ENCODE data around the gene ARHGDIA. TPM values are rescaled to one million over a fixed set of nuclear protein-coding genes. Genes with fewer than 3 reads are reported as not detected.
"Not testable (repeated sequence)": the region's sequence is repeated elsewhere in the genome, so short reads cannot be mapped to it uniquely, and the experiment has no call there.

ARHGDIA gene
- polyA plus RNA-seq, 3 donors, result 171 to 228 (median 216) TPM

- DNase-seq, result no peak
These were observed 24.1 kb downstream of the ARHGDIA start for GRCh38 chr17:81846743-81847689.

DNA sequence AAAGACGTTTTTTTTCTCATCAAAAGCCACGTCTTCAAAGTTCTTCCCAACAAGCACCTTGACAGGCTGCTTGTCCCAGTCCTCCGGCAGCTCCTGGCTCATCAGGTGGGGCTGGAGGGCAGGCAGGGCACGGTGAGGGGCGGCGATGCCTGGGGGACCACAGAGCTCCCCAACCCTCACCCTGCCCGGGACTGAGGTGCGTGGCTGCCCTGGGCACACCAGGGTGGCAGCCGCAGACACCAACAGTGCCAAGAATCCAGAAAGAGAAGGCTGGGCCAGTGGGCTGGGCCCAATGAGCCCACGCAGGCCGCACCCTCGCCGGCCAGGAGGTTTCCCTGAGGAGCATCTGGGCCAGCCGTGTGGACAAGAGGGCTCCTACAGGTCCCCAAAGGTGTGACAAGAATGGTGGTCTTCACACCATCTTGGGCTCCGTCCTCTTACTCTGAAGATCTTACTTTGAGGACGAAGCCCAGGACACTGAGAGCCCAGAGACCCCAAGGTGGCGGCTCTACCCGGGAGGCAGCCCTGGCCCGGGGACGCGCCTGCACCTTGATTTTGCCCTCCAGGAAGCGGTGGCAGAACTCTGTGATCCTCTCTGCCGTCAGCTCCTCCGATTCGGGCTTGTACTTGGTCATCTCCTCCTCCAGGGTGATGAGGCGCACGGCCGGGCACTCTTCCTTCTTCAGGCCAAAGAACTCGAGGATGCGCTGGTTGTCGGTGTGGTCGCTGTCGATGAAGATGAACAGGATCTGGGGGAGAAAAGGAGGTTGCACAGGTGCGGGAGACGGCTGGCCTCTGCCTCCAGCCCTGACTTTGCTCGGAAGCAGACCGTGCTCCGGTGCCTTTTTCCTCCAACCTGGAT lies 25.0 kb downstream of the ARHGDIA start:
- no peak for DNase-seq

DNA sequence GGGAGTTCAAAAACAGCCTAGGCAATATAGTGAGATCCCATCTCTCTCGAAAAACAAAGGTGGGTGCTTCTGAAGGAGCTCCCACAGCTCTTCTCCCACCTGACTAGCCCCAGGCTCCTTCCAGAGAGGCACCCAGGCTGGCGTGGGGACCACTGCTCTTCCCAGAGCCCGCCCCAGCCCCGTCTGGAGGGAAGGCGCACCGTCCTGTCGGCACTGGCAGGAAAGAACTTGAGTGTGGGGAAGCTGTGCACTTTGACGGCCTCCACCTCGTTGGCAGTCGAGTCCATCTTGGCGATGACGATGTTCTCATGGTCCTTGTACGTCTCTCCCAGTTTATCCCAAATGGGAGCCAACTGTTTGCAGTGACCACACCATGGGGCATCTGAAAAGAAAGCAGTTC lies 25.8 kb downstream of the ARHGDIA start:
- no peak for DNase-seq

DNA sequence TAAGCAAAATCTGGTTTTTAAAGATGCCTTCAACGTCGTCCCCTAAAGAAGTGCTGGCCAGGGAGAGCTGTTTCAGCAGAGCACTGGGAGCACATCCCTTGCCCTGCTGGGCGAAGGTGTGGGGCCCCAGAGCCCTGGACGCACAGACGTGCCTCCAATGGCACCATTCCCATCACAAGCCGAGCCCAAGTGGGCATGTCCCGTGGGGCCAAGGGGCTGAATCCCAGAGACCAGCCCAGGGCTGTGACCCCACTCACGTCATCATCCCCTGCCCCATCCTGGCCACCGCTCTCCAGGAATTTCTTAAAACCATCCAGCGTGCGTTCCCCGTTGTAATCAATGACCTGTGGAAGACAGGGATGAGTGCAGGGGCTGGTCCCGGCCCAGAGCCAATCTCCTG lies 26.2 kb downstream of the ARHGDIA start:
- DNase-seq, result no peak

DNA sequence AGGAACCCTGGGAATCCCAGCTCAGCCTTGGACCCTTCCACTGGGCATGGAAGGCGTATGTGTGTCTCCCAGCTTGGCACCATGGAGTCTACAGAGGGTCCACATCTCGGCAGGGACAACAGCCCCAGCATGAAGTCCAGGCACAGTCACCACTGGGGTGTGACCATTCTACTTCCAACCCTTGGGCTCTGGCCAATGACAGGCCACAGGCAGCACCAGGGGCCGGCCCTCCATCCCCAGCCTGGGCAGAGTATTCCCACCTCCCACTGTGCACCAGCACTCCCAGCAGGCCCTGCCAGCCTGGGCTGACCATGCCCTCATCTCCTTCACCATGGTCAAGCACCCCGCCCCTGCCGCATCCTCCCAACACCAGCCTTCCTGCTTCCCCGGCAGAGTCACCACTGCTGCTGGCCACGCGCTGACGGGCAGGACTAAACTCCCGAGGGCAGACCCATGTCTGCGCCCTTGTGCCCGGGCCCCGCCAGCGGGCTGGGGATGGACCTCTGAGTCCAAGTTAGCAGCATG lies 26.7 kb downstream of the ARHGDIA start:
- no peak for DNase-seq

DNA sequence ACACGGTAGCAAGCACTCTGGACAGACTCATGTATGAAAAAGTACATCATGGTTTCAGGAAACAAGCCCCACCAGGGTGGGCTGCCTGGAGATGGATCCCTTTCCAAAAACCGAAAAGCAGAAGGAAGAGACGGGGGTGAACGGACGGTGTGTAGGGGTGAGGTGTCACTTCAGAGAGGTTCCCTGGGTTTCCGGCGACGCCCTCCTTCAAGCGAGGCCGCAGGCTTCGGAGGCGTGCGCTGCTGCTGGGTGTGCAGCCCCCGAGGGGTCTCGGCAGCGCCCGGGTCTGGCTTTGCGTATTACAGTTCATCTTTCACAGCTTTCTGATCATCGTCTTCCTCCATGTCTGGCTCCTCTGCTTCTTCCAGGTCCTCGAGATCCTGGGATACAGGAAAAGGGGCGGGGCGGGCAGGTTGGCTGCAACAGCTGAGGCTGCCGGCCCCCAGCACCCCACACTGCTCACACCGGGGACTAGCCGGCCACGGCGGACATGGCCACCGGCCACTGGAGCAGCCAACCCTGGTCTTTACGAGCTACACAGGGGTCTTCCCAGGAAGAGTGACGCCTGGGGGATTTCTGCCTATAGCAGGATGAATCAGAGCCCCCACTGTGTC lies 27.3 kb downstream of the ARHGDIA start:
- no peak for DNase-seq

GRCh38 chr17:81842725-81843504 lies 28.2 kb downstream of the ARHGDIA start:
- no peak for DNase-seq

- DNase-seq, result no peak
These were observed 28.8 kb downstream of the ARHGDIA start for GRCh38 chr17:81842378-81842724.

- DNase-seq, result no peak
These were observed 29.3 kb downstream of the ARHGDIA start for GRCh38 chr17:81841866-81842265.

DNA sequence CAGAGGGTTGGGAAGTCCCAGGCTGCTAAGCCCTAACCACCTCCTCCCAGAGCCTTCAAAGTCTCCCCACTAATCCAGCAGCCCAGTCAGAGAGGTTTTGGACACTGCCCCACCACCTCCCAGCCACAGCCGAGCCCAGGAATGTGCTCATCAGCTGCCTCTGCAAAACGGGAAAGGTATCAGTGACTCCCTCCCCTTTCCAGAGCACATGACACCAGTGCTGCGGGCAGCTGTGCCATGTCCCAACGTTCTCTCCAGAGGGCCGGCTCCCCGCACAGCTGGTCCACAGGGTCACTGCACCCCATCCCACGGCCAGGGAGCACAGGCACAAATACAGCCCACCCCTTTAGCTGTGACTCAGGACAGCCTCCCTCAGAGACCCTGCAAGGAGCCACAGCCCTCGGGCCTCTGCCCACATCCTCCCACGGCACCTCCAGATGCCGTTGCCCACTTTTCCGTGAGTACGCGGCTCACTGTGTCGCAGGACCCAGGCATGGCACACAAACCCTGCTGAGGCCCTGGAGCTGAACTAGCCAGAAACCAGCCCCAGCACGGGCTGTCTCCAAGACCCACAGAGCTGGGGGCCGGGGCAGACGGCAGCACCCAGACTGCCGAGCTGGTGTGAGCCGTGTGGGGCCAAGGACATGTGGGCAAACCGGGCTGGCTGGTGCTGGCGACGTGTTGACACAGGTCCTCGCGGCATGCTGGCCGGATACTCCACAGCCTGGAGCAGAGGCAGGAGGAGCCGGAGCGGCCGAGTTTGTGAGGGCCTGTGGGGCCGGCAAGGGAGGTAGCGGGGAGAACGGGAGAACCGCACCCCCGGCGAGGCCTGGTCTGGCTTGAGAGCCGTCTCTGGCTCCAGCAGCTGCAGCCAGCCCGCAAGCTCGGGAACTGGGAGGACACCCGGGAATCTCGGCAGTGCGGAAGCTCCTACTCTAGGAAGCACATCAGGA lies 30.0 kb downstream of the ARHGDIA start:
- DNase-seq, result no peak

- DNase-seq, result not testable (repeated sequence)
These were observed 31.1 kb downstream of the ARHGDIA start for GRCh38 chr17:81840059-81840458.

DNA sequence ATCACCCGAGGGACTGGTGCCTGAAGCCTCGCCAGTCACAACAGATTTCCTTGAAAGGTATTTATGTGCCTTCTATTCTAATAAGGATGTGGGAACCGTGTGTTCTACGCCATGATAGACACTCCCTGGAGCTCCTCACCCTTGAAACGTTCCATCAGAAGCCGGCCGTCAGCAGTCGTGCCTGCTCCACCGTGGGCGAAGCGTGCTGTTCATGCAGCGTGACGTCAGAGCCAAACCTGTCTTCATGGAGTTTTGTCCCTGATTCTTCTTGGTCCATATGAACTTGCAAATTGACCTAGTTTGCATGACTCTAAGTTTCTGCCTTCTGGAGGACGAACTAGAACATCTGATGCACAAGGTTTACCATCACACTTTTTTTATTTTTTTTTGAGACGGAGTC lies 31.8 kb downstream of the ARHGDIA start:
- no peak for DNase-seq

DNA sequence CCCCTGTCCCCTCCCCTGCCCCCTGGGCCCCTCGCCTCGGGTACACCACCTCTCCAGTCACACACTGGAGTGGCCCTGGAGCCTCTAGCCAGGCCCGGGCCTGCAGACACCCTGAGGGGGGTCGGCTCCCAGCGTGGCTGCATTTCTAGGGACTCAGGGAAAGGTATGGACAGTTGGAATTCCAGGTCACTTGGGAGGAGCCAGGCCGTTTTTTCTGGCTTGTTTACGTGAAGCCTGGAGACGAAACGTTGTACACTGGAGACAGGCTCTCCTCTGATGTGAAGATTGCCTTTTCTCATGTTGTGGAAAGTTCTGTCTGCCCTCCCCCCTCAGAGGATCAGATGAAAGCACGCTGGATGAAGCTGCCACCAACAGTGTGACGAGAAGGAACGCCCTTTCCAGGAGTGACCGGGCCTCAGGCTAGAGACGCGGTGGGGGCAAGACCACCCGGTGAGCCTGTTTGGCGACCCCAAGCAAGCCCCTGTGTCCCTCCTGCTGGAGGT lies 32.3 kb downstream of the ARHGDIA start:
- DNase-seq, result no peak

DNA sequence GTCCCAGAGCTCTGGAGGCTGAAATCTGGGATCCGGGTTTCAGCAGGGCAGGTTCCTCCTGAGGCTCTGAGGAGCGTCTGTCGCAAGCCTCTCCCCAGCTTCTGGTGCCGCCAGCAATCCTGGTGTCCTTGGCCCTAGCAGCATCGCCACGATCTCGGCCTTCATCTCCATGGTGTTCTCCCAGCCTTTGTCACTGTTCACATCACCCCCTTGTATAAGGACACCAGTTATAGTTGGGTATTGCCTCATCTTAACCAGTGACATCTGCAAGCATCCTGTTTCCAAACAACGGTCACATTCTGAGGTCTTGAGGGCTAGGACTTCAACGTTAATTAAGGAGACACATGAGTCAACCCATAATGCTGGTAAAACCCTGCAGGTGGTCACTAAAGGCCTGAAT lies 33.5 kb downstream of the ARHGDIA start:
- no peak for DNase-seq

GRCh38 chr17:81834831-81835267 lies 36.3 kb downstream of the ARHGDIA start, which contains the start of gene PPP1R27:
PPP1R27 (minus strand) TSS chr17:81835050; CDS start chr17:81834953, 97 bp downstream.
- DNase-seq, result no peak

DNA sequence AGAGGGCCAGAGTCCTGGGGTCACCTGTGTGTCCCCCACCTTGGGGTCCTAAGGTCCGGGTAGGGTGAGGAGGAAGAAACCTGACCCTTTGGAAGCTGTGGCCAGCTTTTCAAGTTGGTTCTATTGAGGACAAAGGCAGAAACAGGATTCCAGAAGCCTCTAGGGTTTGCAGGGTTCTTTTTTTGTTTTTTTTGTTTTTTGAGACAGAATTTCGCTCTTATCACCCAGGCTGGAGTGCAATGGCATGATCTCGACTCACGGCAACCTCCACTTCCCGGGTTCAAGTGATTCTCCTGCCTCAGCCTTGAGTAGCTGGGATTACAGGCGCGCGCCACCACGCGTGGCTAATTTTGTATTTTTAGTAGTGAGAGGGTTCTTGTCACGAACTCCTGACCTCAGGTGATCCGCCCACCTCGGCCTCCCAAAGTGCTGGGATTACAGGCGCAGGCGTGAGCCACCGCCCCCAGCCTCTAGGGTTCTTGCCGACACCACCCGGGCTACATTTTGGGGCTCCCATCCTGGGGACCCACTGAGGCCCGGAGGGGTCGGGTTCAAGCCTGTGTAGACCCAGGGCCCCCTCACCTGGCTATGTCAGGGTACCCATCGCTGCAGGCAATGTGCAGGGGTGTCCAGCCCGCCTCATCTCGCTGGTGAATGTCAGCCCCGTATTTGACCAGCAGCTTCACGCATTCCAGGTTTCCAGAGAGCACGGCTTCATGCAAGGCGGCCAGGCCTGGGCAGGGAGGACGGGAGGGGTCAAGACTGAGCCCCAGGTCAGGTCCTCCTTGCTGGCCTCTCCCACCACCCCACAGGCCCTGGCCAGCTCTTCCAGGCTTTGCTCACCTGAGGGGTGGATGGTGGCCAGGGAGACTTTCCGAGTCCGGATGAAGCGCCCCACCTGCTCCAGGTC lies 37.0 kb downstream of the ARHGDIA start:
- DNase-seq, result no peak

DNA sequence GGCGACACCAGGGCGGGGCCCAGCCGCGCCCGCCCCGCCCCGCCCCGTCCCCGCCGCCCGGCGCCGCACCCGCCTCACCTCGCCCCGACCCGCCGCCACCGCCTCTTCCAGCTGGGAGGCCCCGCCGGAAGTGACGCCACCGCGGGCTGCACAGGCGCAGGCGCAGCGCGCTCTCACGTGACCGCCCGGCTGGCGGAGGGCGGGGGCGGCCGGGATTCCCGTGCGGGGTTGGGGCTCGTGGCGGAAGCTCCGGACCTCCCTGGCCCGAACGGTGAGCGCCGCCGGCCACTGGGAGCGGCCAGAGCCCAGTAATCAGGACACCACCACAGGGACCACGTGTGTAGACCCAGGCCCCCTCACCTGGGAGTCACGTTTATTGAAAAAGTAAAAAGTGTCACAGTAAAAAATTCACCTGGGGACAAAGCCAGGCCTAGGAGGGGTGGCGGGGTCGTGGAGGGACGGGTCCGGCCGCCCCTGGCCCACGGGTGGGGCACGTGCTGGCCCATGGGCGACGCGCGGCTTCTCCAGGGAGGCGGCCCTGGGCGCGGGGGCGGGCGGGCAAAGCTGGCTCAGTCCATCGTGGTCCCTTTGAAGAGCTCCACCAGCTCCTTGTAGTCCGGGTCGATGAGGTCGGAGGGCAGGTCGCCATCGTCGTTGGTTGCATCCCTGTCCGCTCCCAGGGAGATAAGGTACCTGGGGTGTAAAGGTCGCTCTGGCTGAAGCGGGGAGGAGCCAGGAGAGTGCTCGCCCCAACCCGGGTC lies 37.8 kb downstream of the ARHGDIA start, which contains the start of gene MCRIP1:
MCRIP1 (minus strand) TSS at position 132 of the 761 bp plus-strand sequence. CDS start 8,785 bp downstream, outside the sequence.
- DNase-seq, result peak; percentile 94
